IMR-90 (cell line): ENCODE measurements around the gene SIRT7. TPM values are rescaled to one million over a fixed set of nuclear protein-coding genes. Genes with fewer than 3 reads are reported as not detected.

Experiments
- ATAC-seq: fragments of 200-7000 bp; cut with Tn5 transposase; 2 replicates; pipeline ENCODE4 v1.9.1; 2020; ENCODE audit warnings: low read depth, mild to moderate bottlenecking, moderate library complexity
- BruUV-seq: library from RNA; stranded (reverse); fragments of 400-500 nt; replicated peaks from 2 replicates; lab custom pipeline; 2021; lab: Mats Ljungman, UMichigan
- CTCF ChIA-PET: fragments of 300-600 bp; formaldehyde crosslinking; extraction: SDS; loops from one replicate; lab custom pipeline; 2021; ENCODE audit warnings: antibody characterized with exemption; lab: Yijun Ruan, JAX
- POLR2A ChIA-PET: fragments of 300-600 bp; sonication (Branson Sonifier 250); formaldehyde crosslinking; loops from one replicate; lab custom pipeline; 2022; ENCODE audit warnings: antibody characterized with exemption; ENCODE audit not compliant: unreplicated experiment; lab: Charles Lee
- DNase-seq: peaks from one replicate; pipeline ENCODE4 v3.0.0; 2013
- H2AFZ ChIP-seq: replicated peaks from 2 replicates; pipeline ENCODE3; 2013; ENCODE audit warnings: low read length, mild to moderate bottlenecking; ENCODE audit not compliant: poor library complexity
- H2AK5ac ChIP-seq: 2 replicates; pipeline ENCODE4 v1.6.1; 2013; ENCODE audit warnings: low read depth, low read length, inconsistent platforms
- H2AK9ac ChIP-seq: replicated peaks from 2 replicates; pipeline ENCODE3; 2013; ENCODE audit warnings: mild to moderate bottlenecking, low read depth, low read length, moderate library complexity; ENCODE audit not compliant: poor library complexity
- H2BK120ac ChIP-seq: 2 replicates; pipeline ENCODE4 v1.6.1; 2013; ENCODE audit warnings: low read depth, low read length, inconsistent platforms
- H2BK15ac ChIP-seq: 3 replicates; pipeline ENCODE4 v1.6.1; 2013; ENCODE audit warnings: low read depth, low read length, inconsistent platforms
- H2BK20ac ChIP-seq: 2 replicates; pipeline ENCODE4 v1.6.1; 2013; ENCODE audit warnings: low read depth, mild to moderate bottlenecking, inconsistent platforms, low read length, moderate library complexity
- H2BK5ac ChIP-seq: 2 replicates; pipeline ENCODE4 v1.6.1; 2013; ENCODE audit warnings: mild to moderate bottlenecking, low read depth, low read length, inconsistent platforms; ENCODE audit not compliant: poor library complexity, severe bottlenecking
- H3K14ac ChIP-seq: replicated peaks from 2 replicates; pipeline ENCODE4 v1.6.1; 2013; ENCODE audit warnings: low read depth, low read length, inconsistent platforms
- H3K18ac ChIP-seq: 2 replicates; pipeline ENCODE4 v1.6.1; 2013; ENCODE audit warnings: low read depth, low read length, control low read depth
- H3K23ac ChIP-seq: 2 replicates; pipeline ENCODE4 v1.6.1; 2013; ENCODE audit warnings: low read depth, low read length, inconsistent platforms
- H3K27ac ChIP-seq: 2 replicates; pipeline ENCODE4 v1.5.1; 2013; ENCODE audit warnings: mild to moderate bottlenecking, control low read depth, low read length; ENCODE audit not compliant: insufficient read depth
- H3K27me3 ChIP-seq: 2 replicates; pipeline ENCODE4 v1.6.1; 2013; ENCODE audit warnings: low read length; ENCODE audit not compliant: control insufficient read depth, insufficient read depth
- H3K36me3 ChIP-seq: 2 replicates; pipeline ENCODE4 v1.6.1; 2013; ENCODE audit warnings: low read length, mixed read lengths; ENCODE audit not compliant: control insufficient read depth, insufficient read depth
- H3K4ac ChIP-seq: 2 replicates; pipeline ENCODE4 v1.6.1; 2013; ENCODE audit warnings: low read depth, low read length, inconsistent platforms
- H3K4me1 ChIP-seq: 2 replicates; pipeline ENCODE4 v1.6.1; 2013; ENCODE audit warnings: low read length, mixed read lengths; ENCODE audit not compliant: control insufficient read depth, insufficient read depth
- H3K4me2 ChIP-seq: 2 replicates; pipeline ENCODE4 v1.6.1; 2013; ENCODE audit warnings: low read depth, mild to moderate bottlenecking, control low read depth, low read length, moderate library complexity
- H3K4me3 ChIP-seq: 2 replicates; pipeline ENCODE4 v1.5.1; 2013; ENCODE audit warnings: low read depth, mild to moderate bottlenecking, control low read depth, low read length, moderate library complexity; ENCODE audit not compliant: insufficient read depth
- H3K56ac ChIP-seq: 2 replicates; pipeline ENCODE4 v1.6.1; 2013; ENCODE audit warnings: low read length, inconsistent platforms; ENCODE audit not compliant: insufficient read depth; ENCODE audit errors: extremely low read depth
- H3K79me1 ChIP-seq, 2 experiments: 2 replicates each; pipeline ENCODE4 v1.6.1; 2013; ENCODE audit warnings: low read length in 2 of 2, inconsistent platforms in 1 of 2, low read depth in 1 of 2
- H3K9ac ChIP-seq: 2 replicates; pipeline ENCODE4 v1.6.1; 2013; ENCODE audit warnings: low read depth, low read length, control low read depth
- H3K9me1 ChIP-seq: 2 replicates; pipeline ENCODE4 v1.6.1; 2013; ENCODE audit warnings: low read length, inconsistent platforms; ENCODE audit not compliant: insufficient read depth
- H3K9me3 ChIP-seq: 2 replicates; pipeline ENCODE4 v1.6.1; 2013; ENCODE audit warnings: low read length; ENCODE audit not compliant: control insufficient read depth, insufficient read depth
- H4K20me1 ChIP-seq: 2 replicates; pipeline ENCODE4 v1.6.1; 2013; ENCODE audit warnings: low read length, inconsistent platforms; ENCODE audit not compliant: insufficient read depth
- H4K5ac ChIP-seq: 2 replicates; pipeline ENCODE4 v1.6.1; 2013; ENCODE audit warnings: mild to moderate bottlenecking, low read depth, low read length, control low read depth
- H4K8ac ChIP-seq, 2 experiments: 2 replicates each; pipeline ENCODE4 v1.6.1; 2013; ENCODE audit warnings: low read depth in 2 of 2, low read length in 2 of 2, control low read depth in 1 of 2, inconsistent platforms in 1 of 2
- H4K91ac ChIP-seq: 2 replicates; pipeline ENCODE4 v1.6.1; 2013; ENCODE audit warnings: low read depth, low read length, inconsistent platforms; ENCODE audit not compliant: insufficient read depth
- CEBPB ChIP-seq: IDR thresholded peaks from 2 replicates; pipeline ENCODE4 v1.6.1; 2012; ENCODE audit warnings: low read depth, low read length, improper control_type of control experiment
- FOS ChIP-seq: fragments of 150-350 bp; IDR thresholded peaks from 2 replicates; pipeline ENCODE4 v1.6.1; 2016; ENCODE audit warnings: low read depth, low read length
- MAZ ChIP-seq: IDR thresholded peaks from 2 replicates; pipeline ENCODE4 v1.6.1; 2012; ENCODE audit warnings: low read depth, mild to moderate bottlenecking, low read length, improper control_type of control experiment, moderate library complexity, borderline replicate concordance
- MXI1 ChIP-seq: IDR thresholded peaks from 2 replicates; pipeline ENCODE4 v1.6.1; 2012; ENCODE audit warnings: low read depth, mild to moderate bottlenecking, low read length, moderate library complexity, borderline replicate concordance
- RAD21 ChIP-seq: IDR thresholded peaks from 2 replicates; pipeline ENCODE4 v1.6.1; 2012; ENCODE audit warnings: low read length, improper control_type of control experiment
- RCOR1 ChIP-seq: IDR thresholded peaks from 2 replicates; pipeline ENCODE4 v1.6.1; 2012; ENCODE audit warnings: mild to moderate bottlenecking, low read length, improper control_type of control experiment; ENCODE audit not compliant: insufficient replicate concordance
- USF2 ChIP-seq: fragments of 150-350 bp; IDR thresholded peaks from 2 replicates; pipeline ENCODE4 v1.6.1; 2017; ENCODE audit warnings: mild to moderate bottlenecking, antibody characterized with exemption, low read length, low read depth
- WGBS, 2 experiments: methylation state at CpG; one replicate each; pipeline versions ENCODE4 v1.1.5 to v1.1.7; 2013; ENCODE audit warnings: missing lambda C conversion rate in 2 of 2; ENCODE audit not compliant: insufficient read length in 1 of 2; ENCODE audit errors: extremely low coverage in 2 of 2; 5-methylcytosine and 5-hydroxymethylcytosine counted together
- dilution Hi-C: fragments of 300-500 bp; cut with HindIII; formaldehyde crosslinking; loops from one replicate; pipeline ENCODE4 v1.14.3; 2018; ENCODE audit warnings: low sequenced_read_pairs; ENCODE audit not compliant: unreplicated experiment
- in situ Hi-C: fragments of 300-500 bp; cut with MboI; formaldehyde crosslinking; loops from 3 replicates; pipeline ENCODE4 v1.14.3; 2019; ENCODE audit warnings: low sequenced_read_pairs, inconsistent platforms, mixed read lengths
- intact Hi-C: fragments of 100-400 bp; cut with micrococcal nuclease; formaldehyde crosslinking; loops from 2 replicates; pipeline ENCODE4 v1.10.0; 2022
- polyA plus RNA-seq, 3 experiments: library from polyadenylated mRNA; depleted of rRNA; stranded (reverse); fragments of >200 nt; gene quantifications; 2 replicates each; pipeline ENCODE4 v1.2.3, GENCODE V29; 2012; ENCODE audit warnings: low replicate concordance in 1 of 3
- total RNA-seq: library from RNA; depleted of rRNA; stranded (reverse); fragments of >200 nt; gene quantifications from 2 replicates; pipeline ENCODE4 v1.2.3, GENCODE V29; 2012

SIRT7 gene
- total and polyA plus RNA-seq, 2 of the 4 experiments (the other 2 are of a cell fraction) = 14.5 to 19.8 TPM

- Histone ChIP-seq H3K27me3 (no peaks in the 10 kb centered on the region), H3K4ac (no peak overlapping the region), H3K9me3 (no peaks in the 10 kb centered on the region), H4K5ac (no peak overlapping the region), H2AK9ac (no peak overlapping the region), H3K36me3 (peaks cover 27% of the 10 kb centered on the region; the same call in 1 of the 2 replicates), H3K14ac (no peak overlapping the region), H2BK120ac (no peak overlapping the region), H2BK15ac (no peak overlapping the region), H3K27ac (no peak overlapping the region), H4K20me1 (peaks cover 11% of the 10 kb centered on the region), H3K9me1 (peaks cover 8% of the 10 kb centered on the region), H2AK5ac (no peak overlapping the region), H3K56ac (no peak overlapping the region), H3K18ac (no peak overlapping the region), H3K9ac (no peak overlapping the region), H3K4me3 (no peak overlapping the region), H2BK5ac (no peak overlapping the region), H3K4me1 (peaks cover 10% of the 10 kb centered on the region), H3K4me2 (no peak overlapping the region), H2AFZ (no peak overlapping the region), H4K91ac (no peak overlapping the region), H2BK20ac (no peak overlapping the region), H3K79me1 (peaks cover 16 to 47% of the 10 kb centered on the region in 2 experiments), H3K23ac (no peak overlapping the region), H4K8ac (no peak overlapping the region)
- 100% methylated on average over 3 of the region's 14 CpGs; no CpG with 5 or more reads in 1 of the 2 experiments for WGBS, 2 experiments
- no TSS peak for BruUV-seq
- DNase-seq = no peak
- TF ChIP-seq RCOR1 (no peak), CEBPB (no peak), FOS (no peak), RAD21 (no peak), MXI1 (no peak), USF2 (no peak), MAZ (no peak)
- ChIA-PET CTCF (no interaction called here), POLR2A (no interaction called here)
- no peak for ATAC-seq
- in situ Hi-C loops = no loop called here
- intact Hi-C loops = no loop called here
- dilution Hi-C loops = no loop called here
Measured at GRCh38 chr17:81933178-81933699, 15.3 kb upstream of the SIRT7 start.
